Measurements from ENCODE around the gene IGF1R.

- TF ChIP-seq EZH2 (IDR thresholded peaks at IDR 0.05) (no peak), CTCF (IDR thresholded peaks at IDR 0.05 in 2 of 3, conservative IDR thresholded peaks at IDR 0.05 in 1 of 3; ENCODE audit: borderline replicate concordance in 1 of 3, insufficient read depth in 1 of 3, low read depth in 2 of 3, low read length in 2 of 3) (no peak), SIN3A (IDR thresholded peaks at IDR 0.05; ENCODE audit: low read depth) (no peak), REST (IDR thresholded peaks at IDR 0.05; ENCODE audit: low read depth) (no peak), POLR2A (IDR thresholded peaks at IDR 0.05; ENCODE audit: borderline replicate concordance, extremely low read depth, insufficient read depth, insufficient read length) (no peak), CEBPB (IDR thresholded peaks at IDR 0.05; ENCODE audit: low read depth) (no peak)
These were observed 20.4 kb downstream of the IGF1R start for GRCh38 chr15:98668566-98669308.
